ENCODE data around the gene KLC1.
"Not testable (repeated sequence)": the region's sequence is repeated elsewhere in the genome, so short reads cannot be mapped to it uniquely, and the experiment has no call there.

The KLC1 gene

GRCh38 chr14:103628684-103629502 is at the start of gene KLC1:
TSS of gene KLC1 (plus strand) at chr14:103629211. CDS start at chr14:103654565, 25,354 bp downstream.
- peak; percentile 87 for DNase-seq

- DNase-seq, result no peak
Observed at GRCh38 chr14:103581206-103581605, 47.8 kb upstream of the KLC1 start.

GRCh38 chr14:103581954-103582703 is 46.9 kb upstream of the KLC1 start:
- no peak for DNase-seq

- DNase-seq, result no peak
Observed at GRCh38 chr14:103584326-103584915, 44.6 kb upstream of the KLC1 start.

GRCh38 chr14:103593577-103593976 is 35.4 kb upstream of the KLC1 start:
- DNase-seq, result no peak

- no peak for DNase-seq
Observed at GRCh38 chr14:103594265-103594664, 34.7 kb upstream of the KLC1 start.

GRCh38 chr14:103597623-103598377 is 31.2 kb upstream of the KLC1 start:
- no peak for DNase-seq

GRCh38 chr14:103600503-103600902 is 28.5 kb upstream of the KLC1 start:
- no peak for DNase-seq

- DNase-seq, result no peak
Observed at GRCh38 chr14:103604620-103605019, 24.4 kb upstream of the KLC1 start.

- peak; percentile 27 for DNase-seq
Observed at GRCh38 chr14:103606963-103607668, 21.9 kb upstream of the KLC1 start.

GRCh38 chr14:103607822-103608221 is 21.2 kb upstream of the KLC1 start:
- DNase-seq, result no peak

- not testable (repeated sequence) for DNase-seq
Observed at GRCh38 chr14:103609081-103609480, 19.9 kb upstream of the KLC1 start.

- DNase-seq, result no peak
Observed at GRCh38 chr14:103611215-103611614, 17.8 kb upstream of the KLC1 start.

GRCh38 chr14:103613517-103613916 is 15.5 kb upstream of the KLC1 start:
- no peak for DNase-seq

GRCh38 chr14:103616635-103617300 is 12.2 kb upstream of the KLC1 start:
- DNase-seq, result no peak

GRCh38 chr14:103619057-103619456 is 10.0 kb upstream of the KLC1 start:
- no peak for DNase-seq

- no peak for DNase-seq
Observed at GRCh38 chr14:103621860-103622259, 7.2 kb upstream of the KLC1 start.

- DNase-seq, result no peak
Observed at GRCh38 chr14:103623308-103623707, 5.7 kb upstream of the KLC1 start.

GRCh38 chr14:103623883-103624482 is 5.0 kb upstream of the KLC1 start:
- no peak for DNase-seq

- peak; percentile 16 for DNase-seq
Observed at GRCh38 chr14:103624860-103625259, 4.2 kb upstream of the KLC1 start.

Data from activated naive CD4-positive, alpha-beta T cell treated with anti-CD3 and anti-CD28 coated beads, Interleukin-2, amount 50 U/mL, for 16 hours (primary cell).